HCT116 (cell line): ENCODE measurements around the gene AUTS2. TPM values are rescaled to one million over a fixed set of nuclear protein-coding genes. Genes with fewer than 3 reads are reported as not detected.

Source experiments
- ATAC-seq: fragments of 200-7000 bp; cut with Tn5 transposase; 2 replicates; pipeline ENCODE4 v1.9.1; 2020; ENCODE audit warnings: mild to moderate bottlenecking, moderate library complexity
- BruUV-seq: library from RNA; stranded (reverse); fragments of 400-500 nt; replicated peaks from 2 replicates; lab custom pipeline; 2021; lab: Mats Ljungman, UMichigan
- CTCF ChIA-PET: fragments of 300-600 bp; sonication (Branson Sonifier 250); formaldehyde crosslinking; loops from one replicate; lab custom pipeline; 2021; ENCODE audit warnings: antibody characterized with exemption; lab: Charles Lee
- POLR2A ChIA-PET: fragments of 300-600, 350-600 bp; sonication (Branson Sonifier 250); formaldehyde crosslinking; loops from one replicate; lab custom pipeline; 2021; ENCODE audit warnings: antibody characterized with exemption; lab: Charles Lee
- RAD21 ChIA-PET, 2 experiments: fragments of 300-600 bp; sonication (Branson Sonifier 250); formaldehyde crosslinking; loops; one replicate each; lab custom pipeline; 2023; ENCODE audit warnings: low total read pairs in 2 of 2; ENCODE audit not compliant: uncharacterized antibody in 2 of 2, unreplicated experiment in 2 of 2, low non-redundant PET in 1 of 2; lab: Charles Lee
- DNase-seq: peaks from one replicate; pipeline ENCODE4 v3.0.0-alpha.2; 2010; ENCODE audit warnings: low read depth, low spot score
- H2AFZ ChIP-seq: fragments of 200-600 bp; shearing (Covaris generic), sonication (generic); 2 replicates; pipeline ENCODE4 v1.6.1; 2017; ENCODE audit warnings: low read depth, mixed run types, mixed read lengths, antibody characterized with exemption, low read length; ENCODE audit not compliant: poor library complexity, severe bottlenecking
- H3K27ac ChIP-seq: 2 replicates; pipeline ENCODE4 v1.5.1; 2012; ENCODE audit warnings: low read depth, low read length
- H3K27me3 ChIP-seq: fragments of 200-600 bp; sonication (generic); 2 replicates; pipeline ENCODE4 v1.6.1; 2016; ENCODE audit warnings: mixed run types, low read length, mixed read lengths; ENCODE audit not compliant: insufficient read depth
- H3K36me3 ChIP-seq, 2 experiments: fragments of 200-500 bp in 1 of 2; fragments of 200-600 bp in 1 of 2; sonication (Bioruptor generic) in 1 of 2; sonication (generic) in 1 of 2; 2 replicates each; pipeline versions ENCODE4 v1.5.1 to v1.6.1; 2014 to 2016; ENCODE audit warnings: low read length in 2 of 2, inconsistent platforms in 1 of 2, mixed read lengths in 1 of 2, mixed run types in 1 of 2; ENCODE audit not compliant: insufficient read depth in 2 of 2, control insufficient read depth in 1 of 2
- H3K4me1 ChIP-seq, 2 experiments: fragments of 200-600 bp in 1 of 2; sonication (generic) in 1 of 2; 2 replicates each; pipeline versions ENCODE4 v1.5.1 to v1.6.1; 2012 to 2017; ENCODE audit warnings: low read length in 2 of 2, inconsistent platforms in 1 of 2, mild to moderate bottlenecking in 1 of 2, mixed read lengths in 1 of 2, mixed run types in 1 of 2, moderate library complexity in 1 of 2; ENCODE audit not compliant: insufficient read depth in 2 of 2, control insufficient read depth in 1 of 2
- H3K4me2 ChIP-seq: fragments of 200-600 bp; sonication (generic); 2 replicates; pipeline ENCODE4 v1.6.1; 2017; ENCODE audit warnings: mixed run types, low read length, mixed read lengths
- H3K4me3 ChIP-seq, 2 experiments: fragments of 200-600 bp in 1 of 2; sonication (generic) in 1 of 2; replicated peaks in 1 of 2; 2 replicates each; pipeline ENCODE4 v1.5.1; 2011 to 2016; ENCODE audit warnings: low read length in 2 of 2, control low read depth in 1 of 2, low read depth in 1 of 2, mild to moderate bottlenecking in 1 of 2, mixed read lengths in 1 of 2, mixed run types in 1 of 2
- H3K79me2 ChIP-seq: fragments of 200-600 bp; sonication (generic); 2 replicates; pipeline ENCODE4 v1.6.1; 2017; ENCODE audit warnings: mild to moderate bottlenecking, mixed run types, low read length, moderate library complexity, mixed read lengths; ENCODE audit not compliant: insufficient read depth
- H3K9ac ChIP-seq: fragments of 200-600 bp; sonication (generic); 2 replicates; pipeline ENCODE4 v1.6.1; 2016; ENCODE audit warnings: low read length, mixed read lengths
- H3K9me2 ChIP-seq: fragments of 200-600 bp; sonication (generic), shearing (Covaris generic); 2 replicates; pipeline ENCODE4 v1.6.1; 2017; ENCODE audit warnings: mixed run types, mild to moderate bottlenecking, moderate library complexity; ENCODE audit not compliant: insufficient read depth
- H3K9me3 ChIP-seq, 2 experiments: fragments of 200-500 bp in 1 of 2; fragments of 200-600 bp in 1 of 2; sonication (Bioruptor generic) in 1 of 2; sonication (generic) in 1 of 2; 2 replicates each; pipeline ENCODE4 v1.6.1; 2014 to 2017; ENCODE audit warnings: low read length in 2 of 2, mixed read lengths in 2 of 2, inconsistent platforms in 1 of 2, low read depth in 1 of 2, mild to moderate bottlenecking in 1 of 2, mixed run types in 1 of 2, moderate library complexity in 1 of 2; ENCODE audit not compliant: control insufficient read depth in 1 of 2, insufficient read depth in 1 of 2
- H4K20me1 ChIP-seq: fragments of 200-600 bp; sonication (generic), shearing (Covaris generic); 2 replicates; pipeline ENCODE4 v1.6.1; 2017; ENCODE audit warnings: mixed run types, mild to moderate bottlenecking, moderate library complexity; ENCODE audit not compliant: insufficient read depth
- CBX3 ChIP-seq: IDR thresholded peaks from 2 replicates; pipeline ENCODE4 v1.6.1; 2012; ENCODE audit warnings: low read depth
- CEBPB ChIP-seq: IDR thresholded peaks from 2 replicates; pipeline ENCODE4 v1.6.1; 2012; ENCODE audit warnings: low read depth
- EGR1 ChIP-seq: IDR thresholded peaks from 2 replicates; pipeline ENCODE4 v1.6.1; 2012; ENCODE audit warnings: low read depth
- ELF1 ChIP-seq: IDR thresholded peaks from 2 replicates; pipeline ENCODE4 v1.6.1; 2012; ENCODE audit warnings: low read depth, borderline replicate concordance
- FOSL1 ChIP-seq: IDR thresholded peaks from 2 replicates; pipeline ENCODE4 v1.6.1; 2012; ENCODE audit warnings: low read depth
- POLR2AphosphoS5 ChIP-seq: IDR thresholded peaks from 2 replicates; pipeline ENCODE4 v1.6.1; 2011; ENCODE audit warnings: mild to moderate bottlenecking, low read depth, low read length, moderate library complexity
- RAD21 ChIP-seq: IDR thresholded peaks from 2 replicates; pipeline ENCODE4 v1.6.1; 2012; ENCODE audit warnings: low read depth, mild to moderate bottlenecking
- SIN3A ChIP-seq: IDR thresholded peaks from 2 replicates; pipeline ENCODE4 v1.6.1; 2012; ENCODE audit warnings: low read depth
- SP1 ChIP-seq: IDR thresholded peaks from 2 replicates; pipeline ENCODE4 v1.6.1; 2012; ENCODE audit warnings: low read depth
- SRF ChIP-seq: IDR thresholded peaks from 2 replicates; pipeline ENCODE4 v1.6.1; 2012; ENCODE audit warnings: low read depth
- TCF7L2 ChIP-seq: IDR thresholded peaks from 2 replicates; pipeline ENCODE4 v1.7.0; 2011; ENCODE audit warnings: borderline replicate concordance, inconsistent platforms; ENCODE audit not compliant: insufficient read depth, insufficient read length; ENCODE audit errors: extremely low read depth
- intact Hi-C: fragments of 100-400 bp; cut with micrococcal nuclease; formaldehyde crosslinking; loops from 2 replicates; pipeline ENCODE4 v1.10.0; 2022
- total RNA-seq: library from RNA; stranded (reverse); gene quantifications from one replicate; pipeline ENCODE4 v1.2.1, GENCODE V29; 2021; ENCODE audit not compliant: unreplicated experiment
- TF ChIP-seq, protein P1 (sequence below): IDR thresholded peaks from 2 replicates; pipeline ENCODE4 v1.6.1; 2012
- TF ChIP-seq, protein P2 (sequence below): IDR thresholded peaks from 2 replicates; pipeline ENCODE4 v1.6.1; 2012; ENCODE audit warnings: low read depth

AUTS2 gene
- total RNA-seq, 1 experiment from 2014 or later = 0.93 TPM

DNA sequence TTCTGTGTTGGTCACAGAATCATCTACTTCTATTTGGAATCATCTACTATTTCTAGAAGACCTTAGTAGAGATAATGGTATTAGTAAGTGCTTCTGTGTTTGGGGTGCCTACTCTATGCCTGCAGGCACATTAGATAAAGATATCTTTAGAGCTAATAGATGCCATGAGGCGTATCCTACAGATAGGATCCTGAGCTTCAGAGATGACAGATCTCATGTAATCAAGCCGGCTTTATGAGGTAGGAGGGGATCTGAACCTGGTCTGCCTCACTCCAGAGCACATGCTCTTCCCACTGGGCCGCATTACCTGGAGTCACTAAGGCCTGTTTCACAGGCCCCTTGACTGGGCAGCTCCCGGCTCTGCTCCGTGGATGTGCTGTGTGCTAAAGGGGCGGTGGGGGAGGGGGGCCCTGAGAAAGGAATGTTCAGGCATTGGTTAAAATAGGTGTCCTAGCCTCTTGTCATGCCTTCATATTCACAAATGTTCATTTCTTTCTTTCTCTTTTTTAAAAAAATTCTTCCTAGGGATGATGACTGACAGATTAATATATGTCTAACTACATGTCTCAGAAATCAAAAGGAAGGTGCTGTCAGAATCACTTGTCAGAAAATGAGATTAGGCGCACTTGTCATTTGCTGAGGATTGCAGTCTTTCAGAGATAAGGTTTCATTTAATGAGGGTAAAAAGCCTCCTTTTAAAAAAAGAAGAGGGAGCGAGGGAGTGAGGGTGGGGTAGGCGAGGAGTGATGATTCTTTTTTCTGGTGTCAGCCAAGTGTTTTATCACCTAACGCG, 1075.7 kb downstream of the AUTS2 start:
- ChIA-PET RAD21 (no interaction called here), POLR2A (no interaction called here), CTCF (no interaction called here)
- no peak overlapping the region for H3K27ac ChIP-seq
- no peaks in the 10 kb centered on the region for H3K79me2 ChIP-seq
- H3K9me2 ChIP-seq = no peaks in the 10 kb centered on the region
- H3K4me1 ChIP-seq = no peaks in the 10 kb centered on the region
- intact Hi-C loops = no loop called here
- ATAC-seq = no peak
- no peak overlapping the region for H2AFZ ChIP-seq
- H3K9ac ChIP-seq = no peak overlapping the region
- TF ChIP-seq CBX3 = no peak
- no peak for TF ChIP-seq ELF1
- no peak overlapping the region for H3K4me3 ChIP-seq
- H3K9me3 ChIP-seq = peaks cover 9 to 13% of the 10 kb centered on the region in 2 experiments; a peak in 2 of 4 replicates
- H3K4me2 ChIP-seq = no peak overlapping the region
- DNase-seq = no peak
- H3K36me3 ChIP-seq = no peaks in the 10 kb centered on the region
- BruUV-seq = no TSS peak
- H4K20me1 ChIP-seq = no peaks in the 10 kb centered on the region
- no peaks in the 10 kb centered on the region for H3K27me3 ChIP-seq

DNA sequence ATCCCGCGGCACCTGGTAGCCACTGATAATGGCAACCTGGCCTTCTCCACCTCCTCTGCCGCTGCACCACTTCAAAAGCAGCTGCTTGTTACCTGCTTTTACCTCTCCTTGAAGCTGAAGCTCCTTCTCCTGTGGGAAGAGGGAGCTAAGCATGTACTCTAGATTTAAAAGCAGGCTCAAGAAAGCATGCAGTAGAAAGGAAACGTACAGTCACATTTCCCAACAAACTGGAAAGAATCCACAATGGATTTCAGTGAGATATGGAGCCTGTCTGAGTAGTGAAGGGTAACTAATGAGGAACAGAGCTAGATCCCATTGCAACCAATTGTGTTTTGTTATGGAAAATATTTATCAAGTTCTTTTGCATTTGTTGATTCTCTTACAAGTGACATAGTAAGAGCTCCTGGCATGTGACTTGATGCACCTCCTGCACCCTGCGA, 1076.3 kb downstream of the AUTS2 start:
- Histone ChIP-seq H2AFZ (no peak overlapping the region), H3K9me3 (peaks cover 11 to 15% of the 10 kb centered on the region in 2 experiments; a peak in 2 of 4 replicates), H3K4me2 (no peak overlapping the region), H3K9ac (no peak overlapping the region), H3K79me2 (no peaks in the 10 kb centered on the region), H3K4me1 (no peaks in the 10 kb centered on the region), H4K20me1 (no peaks in the 10 kb centered on the region), H3K27ac (no peak overlapping the region), H3K4me3 (no peak overlapping the region), H3K36me3 (no peaks in the 10 kb centered on the region), H3K9me2 (no peaks in the 10 kb centered on the region), H3K27me3 (no peaks in the 10 kb centered on the region)
- intact Hi-C loops = no loop called here
- RAD21 ChIA-PET = no interaction called here
- POLR2A ChIA-PET = no interaction called here
- no peak for ATAC-seq
- BruUV-seq = no TSS peak
- CTCF ChIA-PET = no interaction called here
- DNase-seq = no peak
- TF ChIP-seq SIN3A (no peak), RAD21 (no peak), TCF7L2 (no peak), CEBPB (no peak), FOSL1 (no peak), SP1 (no peak), SRF (no peak), EGR1 (no peak), ELF1 (no peak), POLR2AphosphoS5 (no peak)
- TF ChIP-seq, protein P1, sequence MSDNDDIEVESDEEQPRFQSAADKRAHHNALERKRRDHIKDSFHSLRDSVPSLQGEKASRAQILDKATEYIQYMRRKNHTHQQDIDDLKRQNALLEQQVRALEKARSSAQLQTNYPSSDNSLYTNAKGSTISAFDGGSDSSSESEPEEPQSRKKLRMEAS = no peak
- TF ChIP-seq, protein P2, sequence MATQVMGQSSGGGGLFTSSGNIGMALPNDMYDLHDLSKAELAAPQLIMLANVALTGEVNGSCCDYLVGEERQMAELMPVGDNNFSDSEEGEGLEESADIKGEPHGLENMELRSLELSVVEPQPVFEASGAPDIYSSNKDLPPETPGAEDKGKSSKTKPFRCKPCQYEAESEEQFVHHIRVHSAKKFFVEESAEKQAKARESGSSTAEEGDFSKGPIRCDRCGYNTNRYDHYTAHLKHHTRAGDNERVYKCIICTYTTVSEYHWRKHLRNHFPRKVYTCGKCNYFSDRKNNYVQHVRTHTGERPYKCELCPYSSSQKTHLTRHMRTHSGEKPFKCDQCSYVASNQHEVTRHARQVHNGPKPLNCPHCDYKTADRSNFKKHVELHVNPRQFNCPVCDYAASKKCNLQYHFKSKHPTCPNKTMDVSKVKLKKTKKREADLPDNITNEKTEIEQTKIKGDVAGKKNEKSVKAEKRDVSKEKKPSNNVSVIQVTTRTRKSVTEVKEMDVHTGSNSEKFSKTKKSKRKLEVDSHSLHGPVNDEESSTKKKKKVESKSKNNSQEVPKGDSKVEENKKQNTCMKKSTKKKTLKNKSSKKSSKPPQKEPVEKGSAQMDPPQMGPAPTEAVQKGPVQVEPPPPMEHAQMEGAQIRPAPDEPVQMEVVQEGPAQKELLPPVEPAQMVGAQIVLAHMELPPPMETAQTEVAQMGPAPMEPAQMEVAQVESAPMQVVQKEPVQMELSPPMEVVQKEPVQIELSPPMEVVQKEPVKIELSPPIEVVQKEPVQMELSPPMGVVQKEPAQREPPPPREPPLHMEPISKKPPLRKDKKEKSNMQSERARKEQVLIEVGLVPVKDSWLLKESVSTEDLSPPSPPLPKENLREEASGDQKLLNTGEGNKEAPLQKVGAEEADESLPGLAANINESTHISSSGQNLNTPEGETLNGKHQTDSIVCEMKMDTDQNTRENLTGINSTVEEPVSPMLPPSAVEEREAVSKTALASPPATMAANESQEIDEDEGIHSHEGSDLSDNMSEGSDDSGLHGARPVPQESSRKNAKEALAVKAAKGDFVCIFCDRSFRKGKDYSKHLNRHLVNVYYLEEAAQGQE = no peak
- TF ChIP-seq, all 23 proteins: peak for 0
